HG03439 (cell line): ENCODE measurements around the gene CRACR2B.

Experiments
- ATAC-seq: cut with Tn5 transposase; IDR thresholded peaks from one replicate; pipeline ENCODE4 v1.9.1; 2021; ENCODE audit warnings: mild to moderate bottlenecking, moderate library complexity; ENCODE audit not compliant: unreplicated experiment

CRACR2B gene

DNA sequence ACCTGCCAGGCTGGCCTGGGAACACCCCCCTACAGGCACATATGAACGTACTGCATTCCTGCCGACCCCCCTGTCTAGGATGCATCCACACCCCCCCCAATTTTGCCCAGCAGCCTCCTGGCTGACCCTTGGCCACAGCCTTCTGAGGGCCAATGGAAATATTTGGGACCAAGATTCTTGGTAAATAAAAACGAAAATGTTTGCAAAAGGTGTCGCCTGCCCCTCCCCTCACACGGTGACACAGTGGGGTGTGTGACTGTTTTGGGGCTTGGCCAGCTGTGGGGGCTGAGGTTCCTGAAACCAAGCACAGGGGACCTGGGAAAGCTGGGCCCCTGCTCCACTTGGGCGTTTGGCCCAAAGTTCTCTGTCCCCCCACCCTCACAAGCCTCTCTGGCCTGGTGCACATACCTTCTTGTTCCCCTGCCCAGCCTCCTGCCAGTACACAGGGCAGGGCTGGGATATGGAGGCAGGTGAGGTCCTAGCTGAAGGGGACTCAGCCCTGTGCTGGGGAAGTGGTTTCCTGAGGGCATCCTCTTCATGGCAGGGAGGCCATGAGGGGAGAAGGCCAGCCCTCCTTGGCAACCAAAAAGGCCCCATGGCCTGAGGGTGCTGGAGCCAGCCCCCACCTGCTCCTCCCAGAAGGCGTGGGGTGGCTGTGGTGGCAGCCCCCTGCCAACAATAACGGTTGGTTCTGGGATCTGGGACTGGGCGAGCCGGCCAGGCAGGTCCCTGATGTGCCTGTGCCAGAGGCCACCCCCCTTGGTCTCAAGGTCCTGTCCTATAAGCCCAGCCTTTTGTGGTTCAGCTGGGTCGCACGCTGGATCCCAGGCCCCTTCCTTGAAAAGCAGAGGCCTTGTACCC lies 2.1 kb upstream of the CRACR2B start:
- no peak for ATAC-seq

- ATAC-seq = no peak
These were observed 1.5 kb upstream of the CRACR2B start for GRCh38 chr11:826227-826621.

DNA sequence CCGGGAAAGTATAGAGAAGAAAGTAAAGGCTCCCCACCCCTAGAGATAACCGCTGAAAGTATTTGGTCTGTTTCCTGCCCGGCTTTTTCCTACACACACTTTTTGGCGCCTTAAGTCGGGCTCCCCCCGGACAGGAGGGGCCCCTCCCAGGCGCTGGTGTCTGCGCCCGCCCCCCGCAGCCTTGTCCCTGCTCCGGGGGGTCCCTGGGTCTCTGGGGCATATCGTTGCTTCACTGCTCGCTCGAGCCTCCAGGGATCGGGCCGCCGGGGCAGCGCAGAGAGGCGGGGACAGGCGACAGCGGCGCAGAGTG lies 928 bp upstream of the CRACR2B start:
- ATAC-seq = no peak

DNA sequence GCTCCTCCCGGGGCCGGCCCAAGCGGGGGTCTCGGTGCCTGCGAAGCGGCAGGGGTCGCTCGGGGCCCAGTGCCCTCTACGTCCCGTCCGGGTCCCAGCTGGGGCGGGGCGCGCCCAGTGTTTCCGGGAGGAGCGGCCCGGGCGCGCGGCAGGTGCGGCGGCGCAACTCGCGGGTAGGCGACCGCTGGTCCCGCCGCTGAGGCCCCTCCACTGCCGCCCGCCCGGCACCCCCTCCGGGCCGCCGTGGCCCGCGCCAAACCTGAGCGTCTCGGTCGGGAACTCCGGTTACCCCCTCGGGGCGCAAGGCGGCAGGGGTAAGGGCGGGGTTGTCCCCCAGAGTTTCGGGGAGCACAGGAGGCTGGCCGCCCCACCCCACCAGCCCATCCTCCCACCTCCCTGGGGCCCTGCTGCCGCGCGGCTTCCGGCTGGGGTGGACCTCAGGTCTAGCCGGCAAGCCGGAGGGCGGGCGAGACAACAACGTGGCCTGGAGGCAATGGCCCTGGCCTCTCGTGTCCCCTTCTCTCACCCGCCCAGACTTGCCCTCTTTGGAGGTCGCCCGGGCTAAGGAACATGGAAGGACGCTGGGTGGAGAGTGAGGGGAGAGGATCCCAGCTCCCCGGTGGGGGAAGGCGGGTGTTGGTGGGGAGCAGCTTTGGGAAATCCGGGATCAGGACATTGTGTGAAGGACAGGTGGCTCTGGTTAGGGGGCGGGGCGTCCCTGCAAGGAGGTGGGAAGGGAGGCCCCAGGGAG lies 398 bp upstream of the CRACR2B start:
- peak; percentile 38 for ATAC-seq

DNA sequence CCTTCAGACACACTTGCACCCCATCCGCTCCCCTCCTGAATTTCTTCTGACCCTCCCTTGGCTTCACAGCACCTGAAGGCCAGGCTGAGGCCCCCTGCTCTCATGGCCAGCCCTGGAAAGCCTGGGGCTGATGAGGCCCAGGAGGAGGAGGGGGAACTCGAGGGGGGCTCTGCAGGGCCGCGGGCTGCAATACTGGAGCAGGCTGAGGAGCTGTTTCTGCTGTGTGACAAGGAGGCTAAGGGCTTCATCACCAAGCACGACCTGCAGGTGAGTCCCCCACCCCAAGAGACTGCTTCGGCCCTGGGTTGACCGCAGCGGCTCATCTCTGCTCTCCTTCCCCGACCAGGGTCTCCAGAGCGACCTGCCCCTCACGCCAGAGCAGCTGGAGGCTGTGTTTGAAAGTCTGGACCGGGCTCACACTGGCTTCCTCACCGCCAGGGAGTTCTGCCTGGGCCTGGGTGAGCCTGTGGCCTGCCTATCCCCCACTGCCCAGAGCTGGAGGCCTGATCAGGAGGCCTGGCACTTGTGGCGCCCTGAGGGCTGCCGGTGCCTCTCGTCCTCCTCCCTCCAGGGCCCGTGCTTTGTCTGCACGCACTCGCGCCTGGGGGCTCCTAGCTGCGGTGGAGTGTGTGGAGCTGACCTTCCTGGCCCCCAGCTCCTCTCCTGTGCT lies 922 bp downstream of the CRACR2B start:
- no peak for ATAC-seq

DNA sequence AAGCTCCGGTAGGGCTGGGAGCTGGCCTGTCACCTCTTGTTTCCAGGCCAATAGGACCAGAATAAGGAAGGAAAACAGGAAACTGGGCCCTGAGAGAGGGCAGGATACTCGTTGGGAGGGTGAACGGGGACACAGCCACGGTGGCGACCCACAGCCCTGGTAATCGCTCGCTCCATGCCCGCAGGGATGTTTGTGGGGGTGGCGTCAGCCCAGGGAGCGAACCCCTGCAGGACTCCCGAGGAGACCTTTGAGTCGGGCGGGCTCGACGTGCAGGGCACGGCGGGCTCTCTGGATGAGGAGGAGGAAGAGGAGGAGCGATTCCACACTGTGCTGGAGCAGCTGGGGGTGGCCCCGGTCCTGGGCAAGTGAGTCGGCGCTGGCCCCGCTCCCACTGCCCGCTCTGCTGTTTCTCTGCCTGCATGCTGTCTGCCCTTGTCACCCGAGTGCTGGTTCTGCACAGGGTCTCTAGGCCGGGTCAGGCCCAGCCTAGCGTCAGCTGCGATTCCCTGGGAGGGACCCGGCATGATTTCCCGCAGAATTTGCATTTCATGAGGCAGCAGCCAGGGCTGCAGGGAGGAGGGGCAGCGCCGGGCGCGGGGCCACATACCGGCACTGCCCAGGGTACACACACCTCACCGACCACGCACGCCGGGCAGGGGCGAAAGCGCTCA lies 1.6 kb downstream of the CRACR2B start:
- ATAC-seq = no peak

- no peak for ATAC-seq
These were observed 2.2 kb downstream of the CRACR2B start for GRCh38 chr11:829847-830294.

DNA sequence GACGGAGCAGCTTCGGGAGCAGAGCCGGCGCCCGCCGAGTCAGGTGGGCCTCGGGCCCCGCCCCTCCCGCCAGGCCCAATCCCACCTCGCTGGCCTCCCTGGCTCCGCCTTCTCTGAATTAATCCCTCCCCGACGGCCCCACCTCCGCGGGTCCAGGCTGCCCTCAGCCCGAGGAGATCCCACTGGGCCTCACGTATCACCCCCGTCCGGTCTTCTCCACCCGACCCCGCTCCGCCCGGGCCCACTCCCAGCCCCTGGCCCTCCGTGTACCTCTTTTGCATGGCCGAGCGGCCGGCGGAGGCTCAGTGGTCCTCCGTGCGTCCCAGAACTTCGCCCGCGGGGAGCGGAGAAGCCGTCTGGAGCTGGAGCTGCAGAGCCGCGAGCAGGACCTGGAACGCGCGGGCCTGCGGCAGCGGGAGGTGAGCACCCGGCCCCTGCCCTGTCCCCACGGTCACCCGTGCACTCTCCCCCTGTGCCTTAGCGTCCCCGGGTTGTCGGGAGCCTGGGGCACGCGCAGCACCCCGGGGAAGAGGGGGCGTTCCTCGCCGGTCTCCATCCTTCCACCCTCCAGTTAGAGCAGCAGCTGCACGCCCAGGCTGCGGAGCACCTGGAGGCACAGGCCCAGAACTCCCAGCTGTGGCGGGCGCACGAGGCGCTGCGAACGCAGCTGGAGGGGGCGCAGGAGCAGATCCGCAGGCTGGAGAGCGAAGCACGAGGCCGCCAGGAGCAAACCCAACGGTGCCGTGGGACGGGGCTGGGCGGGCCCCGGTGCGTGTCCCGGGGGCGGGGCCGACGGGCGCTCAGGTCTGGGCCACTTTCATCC lies 2.8 kb downstream of the CRACR2B start:
- peak; percentile 28 for ATAC-seq

GRCh38 chr11:831118-831864 lies 3.6 kb downstream of the CRACR2B start:
- no peak for ATAC-seq

DNA sequence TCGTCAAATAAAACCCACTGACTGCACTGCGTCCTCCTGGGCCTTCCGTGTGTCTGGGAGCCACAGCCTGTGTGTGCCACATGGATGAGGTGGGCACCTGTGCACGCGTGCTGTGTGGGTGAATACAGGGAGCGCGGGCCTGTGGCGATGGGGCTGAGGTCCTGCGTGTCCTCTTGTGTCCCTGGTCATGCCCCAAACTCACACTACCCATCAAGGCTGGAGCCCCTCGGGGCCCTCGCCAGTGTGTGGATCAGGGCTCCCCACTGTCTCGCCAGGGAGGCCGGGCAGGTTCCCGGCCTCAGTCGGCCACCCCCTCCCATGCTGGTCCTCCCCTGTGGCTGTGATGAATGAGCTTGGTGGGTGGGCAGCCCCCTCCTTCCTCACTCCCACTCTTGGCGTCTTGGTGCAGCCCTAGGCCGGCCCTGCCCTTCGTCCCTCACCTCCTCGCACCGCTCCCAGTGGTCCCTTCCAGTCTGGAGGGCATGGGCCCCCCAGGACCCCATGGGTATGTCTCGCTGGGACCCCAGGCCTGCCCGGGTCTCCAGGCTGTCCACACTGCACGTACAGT lies 4.3 kb downstream of the CRACR2B start:
- ATAC-seq = no peak

GRCh38 chr11:832529-833113 lies 4.9 kb downstream of the CRACR2B start, which contains the start of gene CD151:
TSS of gene CD151 (plus strand) at chr11:832952. CDS start at chr11:836070, 3,118 bp downstream.
- ATAC-seq = peak; percentile 42

DNA sequence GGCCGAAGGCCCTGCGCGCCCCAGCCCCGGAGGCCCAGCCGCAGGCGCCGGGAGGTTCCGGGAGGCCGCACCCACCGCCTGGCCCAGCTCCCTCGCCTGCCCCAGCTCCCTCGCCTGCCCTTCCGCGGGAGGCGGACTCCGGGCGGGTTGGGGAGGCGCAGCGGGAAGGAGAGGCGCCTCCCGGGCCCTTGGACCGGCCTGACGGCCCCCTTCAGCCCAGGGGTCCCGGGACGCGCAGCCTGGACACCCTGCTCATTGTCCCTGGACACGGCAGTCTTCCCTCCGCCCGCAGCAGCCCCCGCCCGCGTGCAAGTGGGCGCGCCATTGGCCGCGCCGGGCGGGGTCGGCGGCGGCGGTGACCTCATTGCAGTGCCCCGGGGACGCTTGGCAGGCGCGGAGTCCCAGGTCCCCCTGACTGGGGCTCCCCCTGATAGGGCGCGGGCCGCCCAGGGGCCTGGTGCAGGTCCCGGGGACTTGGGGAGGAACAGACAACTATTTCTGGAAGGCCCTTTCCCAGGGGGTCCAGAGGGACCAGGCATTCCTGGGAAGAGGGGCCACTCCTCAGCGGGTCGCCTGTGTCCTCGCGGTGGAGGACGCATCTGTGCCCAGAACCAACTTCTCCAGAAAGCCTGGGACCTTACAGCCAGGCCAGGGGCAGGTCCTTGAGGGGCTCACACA lies 5.5 kb downstream of the CRACR2B start:
- ATAC-seq = peak; percentile 6

DNA sequence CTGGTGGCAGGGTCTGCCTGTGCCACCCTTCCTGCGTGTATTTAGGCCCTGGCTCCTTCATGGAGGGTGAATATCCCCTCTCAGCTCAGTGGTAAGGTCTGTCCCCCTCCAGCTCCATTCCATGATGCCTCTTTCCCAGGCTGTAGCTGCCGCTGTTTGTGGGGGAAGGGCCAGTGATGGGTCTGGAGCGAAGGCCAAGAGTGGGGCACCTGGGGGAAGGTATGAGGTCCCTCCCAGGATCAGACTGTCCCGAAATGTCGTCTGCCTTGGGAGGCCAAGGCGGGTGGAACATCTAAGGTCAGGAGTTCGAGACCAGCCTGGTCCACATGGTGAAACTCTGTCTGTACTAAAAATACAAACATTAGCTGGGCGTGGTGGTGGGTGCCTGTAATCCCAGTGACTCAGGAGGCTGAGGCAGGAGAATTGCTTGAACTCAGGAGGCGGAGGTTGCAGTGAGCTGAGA lies 6.2 kb downstream of the CRACR2B start:
- ATAC-seq = no peak

GRCh38 chr11:834371-835316 lies 6.9 kb downstream of the CRACR2B start:
- no peak for ATAC-seq

DNA sequence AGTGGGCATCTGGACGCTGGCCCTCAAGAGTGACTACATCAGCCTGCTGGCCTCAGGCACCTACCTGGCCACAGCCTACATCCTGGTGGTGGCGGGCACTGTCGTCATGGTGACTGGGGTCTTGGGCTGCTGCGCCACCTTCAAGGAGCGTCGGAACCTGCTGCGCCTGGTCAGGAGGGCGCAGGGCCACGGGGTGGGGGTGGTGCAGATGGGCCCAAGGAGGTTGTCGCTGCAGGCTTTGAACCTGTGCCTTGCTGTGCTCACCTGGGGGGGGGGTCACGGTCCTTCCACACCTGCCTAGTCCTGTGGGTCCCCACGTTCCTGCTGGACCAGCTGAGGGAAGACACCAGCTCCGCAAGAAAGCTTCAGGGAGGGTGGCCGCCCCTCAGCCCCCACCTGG lies 8.6 kb downstream of the CRACR2B start:
- ATAC-seq = no peak

- no peak for ATAC-seq
These were observed 9.0 kb downstream of the CRACR2B start for GRCh38 chr11:836700-837099.
